B cell (primary cell): ENCODE measurements around the gene FOXN4. TPM values are rescaled to one million over a fixed set of nuclear protein-coding genes. Genes with fewer than 3 reads are reported as not detected.

Source experiments
- ATAC-seq: fragments of 200-7000 bp; cut with Tn5 transposase; one replicate; pipeline ENCODE4 v1.10.0; 2021; ENCODE audit warnings: low read depth, mild to moderate bottlenecking, moderate number of reproducible peaks, moderate library complexity
- CTCF ChIA-PET: fragments of 350-600 bp; sonication (Branson Sonifier 250); formaldehyde crosslinking; loops from one replicate; lab custom pipeline; 2021; ENCODE audit warnings: antibody characterized with exemption, inconsistent platforms; lab: Charles Lee
- POLR2A ChIA-PET: fragments of 350-600 bp; sonication (Branson Sonifier 250); formaldehyde crosslinking; loops from one replicate; lab custom pipeline; 2021; ENCODE audit warnings: antibody characterized with exemption; lab: Charles Lee
- DNase-seq: peaks from one replicate; pipeline ENCODE4 v3.0.0; 2013
- H2AFZ ChIP-seq: 2 replicates; pipeline ENCODE4 v1.6.1; 2012; ENCODE audit warnings: mild to moderate bottlenecking, low read depth, low read length; ENCODE audit not compliant: insufficient read depth, poor library complexity, severe bottlenecking
- H3K27ac ChIP-seq, 2 donors: 1 replicate in 1 of 2; 2 replicates in 1 of 2; pipeline ENCODE4 v1.5.1; 2012 to 2013; ENCODE audit warnings: low read length in 2 of 2, mild to moderate bottlenecking in 2 of 2, moderate library complexity in 1 of 2
- H3K27me3 ChIP-seq, 4 experiments: fragments of 200-600 bp in 1 of 4; sonication (generic) in 1 of 4; replicated peaks in 1 of 4; 1 replicate in 2 of 4; 2 replicates in 2 of 4; pipeline versions ENCODE4 v1.6.1 to v1.7.0; 2013 to 2016; ENCODE audit warnings: low read length in 3 of 4, mild to moderate bottlenecking in 2 of 4, mixed read lengths in 1 of 4, moderate library complexity in 1 of 4; ENCODE audit not compliant: insufficient read depth in 4 of 4, control insufficient read depth in 3 of 4; ENCODE audit errors: control extremely low read depth in 1 of 4
- H3K36me3 ChIP-seq, 2 experiments: replicated peaks in 1 of 2; 1 replicate in 1 of 2; 2 replicates in 1 of 2; pipeline versions ENCODE4 v1.6.1 to v1.7.1; 2013; ENCODE audit warnings: low read length in 1 of 2; ENCODE audit not compliant: insufficient read depth in 2 of 2, control insufficient read depth in 1 of 2; ENCODE audit errors: control extremely low read depth in 1 of 2, extremely low read depth in 1 of 2
- H3K4me1 ChIP-seq, 2 donors: fragments of 200-600 bp in 1 of 2; sonication (generic) in 1 of 2; 1 replicate in 1 of 2; 2 replicates in 1 of 2; pipeline versions ENCODE4 v1.5.1 to v1.6.1; 2013 to 2017; ENCODE audit warnings: low read length in 2 of 2; ENCODE audit not compliant: control insufficient read depth in 2 of 2, insufficient read depth in 2 of 2
- H3K4me2 ChIP-seq: replicated peaks from 2 replicates; pipeline ENCODE3; 2012; ENCODE audit warnings: mild to moderate bottlenecking, low read depth, low read length; ENCODE audit not compliant: poor library complexity, severe bottlenecking
- H3K4me3 ChIP-seq, 5 experiments: fragments of 200-600 bp in 1 of 5; sonication (generic) in 1 of 5; 1 replicate in 3 of 5; 2 replicates in 2 of 5; pipeline versions ENCODE4 v1.5.1 to v1.7.0; 2011 to 2016; ENCODE audit warnings: low read length in 4 of 5, mild to moderate bottlenecking in 4 of 5, low read depth in 2 of 5, control low read depth in 1 of 5, moderate library complexity in 1 of 5; ENCODE audit not compliant: insufficient read depth in 1 of 5; ENCODE audit errors: control extremely low read depth in 1 of 5, extremely low read depth in 1 of 5
- H3K79me2 ChIP-seq: fragments of 200-600 bp; sonication (generic); one replicate; pipeline ENCODE4 v1.6.0; 2016; ENCODE audit warnings: low read length; ENCODE audit not compliant: control insufficient read depth, insufficient read depth
- H3K9ac ChIP-seq: fragments of 200-600 bp; sonication (generic); 2 replicates; pipeline ENCODE4 v1.6.1; 2017; ENCODE audit warnings: mild to moderate bottlenecking, low read length, moderate library complexity
- H3K9me3 ChIP-seq, 3 donors: one replicate each; pipeline versions ENCODE4 v1.6.1 to v1.7.1; 2013; ENCODE audit warnings: low read length in 2 of 3; ENCODE audit not compliant: control insufficient read depth in 2 of 3, insufficient read depth in 1 of 3; ENCODE audit errors: control extremely low read depth in 1 of 3
- H4K20me1 ChIP-seq: 2 replicates; pipeline ENCODE4 v1.6.0; 2012; ENCODE audit warnings: mild to moderate bottlenecking, low read length; ENCODE audit not compliant: insufficient read depth, control insufficient read depth, poor library complexity, severe bottlenecking
- H3K27ac Mint-ChIP-seq: one replicate; pipeline ENCODE4 v1.8.0; 2021; ENCODE audit warnings: mixed read lengths
- H3K27me3 Mint-ChIP-seq: one replicate; pipeline ENCODE4 v1.8.0; 2021; ENCODE audit warnings: mixed read lengths
- H3K4me1 Mint-ChIP-seq: one replicate; pipeline ENCODE4 v1.8.0; 2021; ENCODE audit warnings: mixed read lengths
- H3K4me3 Mint-ChIP-seq: one replicate; pipeline ENCODE4 v1.8.0; 2021; ENCODE audit warnings: mixed read lengths
- H3K9me3 Mint-ChIP-seq: one replicate; pipeline ENCODE4 v1.8.0; 2022; ENCODE audit warnings: mixed read lengths; ENCODE audit not compliant: insufficient read depth
- EZH2 ChIP-seq: IDR thresholded peaks from 2 replicates; pipeline ENCODE4 v1.6.1; 2012; ENCODE audit warnings: borderline replicate concordance, low read depth, mild to moderate bottlenecking, moderate library complexity, low read length; ENCODE audit not compliant: insufficient read depth, poor library complexity, severe bottlenecking
- WGBS: methylation state at CpG from one replicate; pipeline ENCODE4 v1.1.5; 2013; ENCODE audit warnings: missing lambda C conversion rate; ENCODE audit not compliant: insufficient coverage; 5-methylcytosine and 5-hydroxymethylcytosine counted together
- intact Hi-C: fragments of 100-400 bp; cut with micrococcal nuclease; formaldehyde crosslinking; loops from one replicate; pipeline ENCODE4 v1.10.0; 2022
- polyA plus RNA-seq: library from polyadenylated mRNA; depleted of rRNA; stranded (reverse); fragments of >200 nt; gene quantifications from 2 replicates; pipeline ENCODE4 v1.2.3, GENCODE V29; 2012
- total RNA-seq, 2 donors: library from RNA; stranded (reverse); fragments of 120-200 nt in 1 of 2; gene quantifications; 1 replicate in 1 of 2; 2 replicates in 1 of 2; pipeline versions ENCODE4 v1.2.3 to v1.2.4, GENCODE V29; 2013 to 2022
- TF ChIP-seq, protein P1 (sequence below): fragments of 200-600 bp; IDR thresholded peaks from one replicate; pipeline ENCODE4 v1.8.0; 2022; ENCODE audit warnings: antibody characterized with exemption, mild to moderate bottlenecking

FOXN4 gene
- total and polyA plus RNA-seq, 2 donors (not counting 1 experiment from before 2014, with no cell fraction given): not detected

DNA sequence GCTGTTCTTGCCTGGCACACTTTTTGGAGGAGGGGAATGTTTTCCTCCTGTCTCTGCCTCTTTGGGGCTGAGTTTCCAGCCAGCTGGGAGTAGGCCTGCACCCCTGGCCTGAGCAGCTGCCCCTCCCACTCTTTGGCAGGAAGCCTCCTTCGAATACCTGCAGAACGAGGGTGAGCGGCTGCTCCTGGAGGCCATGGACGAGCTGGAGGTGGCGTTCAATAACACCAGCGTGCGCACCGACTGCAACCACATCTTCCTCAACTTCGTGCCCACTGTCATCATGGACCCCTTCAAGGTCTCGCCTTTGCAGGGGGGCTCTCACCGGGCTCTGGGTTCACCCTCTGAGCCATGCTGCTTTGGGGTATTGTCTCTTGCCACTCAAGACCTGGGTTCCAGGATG lies 69.4 kb downstream of the FOXN4 start:
- Histone ChIP-seq H3K4me1 (no peaks in the 10 kb centered on the region), H3K4me2 (no peak overlapping the region), H3K4me3 (no peak overlapping the region), H3K9ac (no peak overlapping the region), H3K79me2 (no peaks in the 10 kb centered on the region), H2AFZ (no peak overlapping the region), H4K20me1 (no peaks in the 10 kb centered on the region), H3K27ac (no peak overlapping the region), H3K9me3 (no peaks in the 10 kb centered on the region), H3K27me3 (no peaks in the 10 kb centered on the region), H3K36me3 (peaks cover 0 to 7% of the 10 kb centered on the region in 2 experiments)
- Mint-ChIP-seq H3K4me3 (no peak overlapping the region), H3K27ac (no peak overlapping the region), H3K9me3 (no peaks in the 10 kb centered on the region), H3K4me1 (no peaks in the 10 kb centered on the region), H3K27me3 (no peaks in the 10 kb centered on the region)
- ChIA-PET POLR2A (no interaction called here), CTCF (no interaction called here)
- no peak for DNase-seq
- no peak for ATAC-seq
- 97% methylated on average over 11 of the region's 11 CpGs for WGBS
- intact Hi-C loops: no loop called here
- TF ChIP-seq, protein P1, sequence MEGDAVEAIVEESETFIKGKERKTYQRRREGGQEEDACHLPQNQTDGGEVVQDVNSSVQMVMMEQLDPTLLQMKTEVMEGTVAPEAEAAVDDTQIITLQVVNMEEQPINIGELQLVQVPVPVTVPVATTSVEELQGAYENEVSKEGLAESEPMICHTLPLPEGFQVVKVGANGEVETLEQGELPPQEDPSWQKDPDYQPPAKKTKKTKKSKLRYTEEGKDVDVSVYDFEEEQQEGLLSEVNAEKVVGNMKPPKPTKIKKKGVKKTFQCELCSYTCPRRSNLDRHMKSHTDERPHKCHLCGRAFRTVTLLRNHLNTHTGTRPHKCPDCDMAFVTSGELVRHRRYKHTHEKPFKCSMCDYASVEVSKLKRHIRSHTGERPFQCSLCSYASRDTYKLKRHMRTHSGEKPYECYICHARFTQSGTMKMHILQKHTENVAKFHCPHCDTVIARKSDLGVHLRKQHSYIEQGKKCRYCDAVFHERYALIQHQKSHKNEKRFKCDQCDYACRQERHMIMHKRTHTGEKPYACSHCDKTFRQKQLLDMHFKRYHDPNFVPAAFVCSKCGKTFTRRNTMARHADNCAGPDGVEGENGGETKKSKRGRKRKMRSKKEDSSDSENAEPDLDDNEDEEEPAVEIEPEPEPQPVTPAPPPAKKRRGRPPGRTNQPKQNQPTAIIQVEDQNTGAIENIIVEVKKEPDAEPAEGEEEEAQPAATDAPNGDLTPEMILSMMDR: no peak
- no peak for TF ChIP-seq EZH2

DNA sequence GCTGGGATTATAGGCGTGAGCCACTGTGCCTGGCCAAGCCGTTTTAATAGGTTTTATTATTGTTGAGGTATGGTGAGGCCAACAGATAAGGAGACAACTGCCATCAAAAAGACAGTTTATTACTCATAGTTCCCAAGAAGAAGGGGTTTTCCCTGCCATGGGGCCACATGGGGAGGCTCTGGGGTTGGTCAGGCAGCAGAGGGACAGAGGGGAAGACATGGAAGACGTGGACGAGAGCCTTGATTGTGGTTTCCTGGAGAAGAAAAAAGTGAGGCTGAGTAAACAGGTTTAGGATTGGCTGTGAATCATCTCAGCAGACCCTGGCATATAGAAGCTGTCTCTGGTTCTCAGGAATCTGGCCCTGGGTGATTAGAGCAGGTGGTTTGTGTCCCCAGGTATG lies 69.9 kb downstream of the FOXN4 start:
- ChIA-PET CTCF (no interaction called here), POLR2A (no interaction called here)
- Histone ChIP-seq H3K9me3 (no peaks in the 10 kb centered on the region), H3K9ac (no peak overlapping the region), H3K27me3 (no peaks in the 10 kb centered on the region), H2AFZ (no peak overlapping the region), H3K4me3 (no peak overlapping the region), H3K4me1 (no peaks in the 10 kb centered on the region), H3K79me2 (no peaks in the 10 kb centered on the region), H4K20me1 (no peaks in the 10 kb centered on the region), H3K36me3 (peaks cover 0 to 7% of the 10 kb centered on the region in 2 experiments), H3K4me2 (no peak overlapping the region), H3K27ac (no peak overlapping the region)
- 96% methylated on average over 2 of the region's 4 CpGs for WGBS
- no peak for DNase-seq
- intact Hi-C loops: no loop called here
- Mint-ChIP-seq H3K27ac (no peak overlapping the region), H3K4me1 (no peaks in the 10 kb centered on the region), H3K9me3 (no peaks in the 10 kb centered on the region), H3K4me3 (no peak overlapping the region), H3K27me3 (no peaks in the 10 kb centered on the region)
- TF ChIP-seq, protein P1: no peak
- TF ChIP-seq EZH2: no peak
- ATAC-seq: no peak
